Measurements from ENCODE around the gene KLHL36.
"Not testable (repeated sequence)": the region's sequence is repeated elsewhere in the genome, so short reads cannot be mapped to it uniquely, and the experiment has no call there.

Gene KLHL36

DNA sequence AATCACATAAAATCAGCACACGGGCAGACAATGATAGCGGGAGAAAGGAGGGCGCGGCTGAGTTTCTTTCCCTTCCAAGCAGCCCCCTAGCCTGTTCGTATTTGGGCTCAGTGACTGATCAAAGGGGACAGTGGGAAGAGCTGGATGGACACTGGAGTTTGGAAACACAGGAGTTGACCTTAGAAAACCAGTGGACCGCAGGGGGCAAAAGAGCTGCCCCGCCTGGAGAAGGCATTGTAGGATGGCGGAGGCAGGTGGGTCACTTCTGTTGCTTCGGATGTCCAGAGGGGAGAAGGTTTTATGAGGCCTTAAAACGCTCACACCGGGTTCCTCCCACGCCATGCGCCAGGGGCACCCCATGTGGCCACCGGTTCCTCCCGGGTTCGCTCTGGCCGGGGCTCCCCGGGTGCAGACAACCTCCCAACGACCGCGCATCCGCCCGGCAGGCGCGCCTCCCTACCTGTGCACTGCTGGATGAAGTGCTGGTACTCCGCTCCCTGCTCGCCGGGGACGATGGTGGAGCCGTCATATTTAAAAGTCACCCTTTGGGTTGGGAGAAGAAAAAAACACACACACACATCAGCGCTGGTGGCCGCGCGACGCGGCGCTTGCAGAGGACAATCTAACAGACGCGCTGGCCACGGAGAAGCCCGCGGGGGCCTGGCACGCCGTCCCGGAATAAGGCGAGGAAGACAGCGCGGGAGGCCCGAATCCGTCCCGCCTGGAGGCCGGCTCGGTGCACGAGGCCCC, 31.1 kb upstream of the KLHL36 start:
- peak in 2 of 4 experiments; percentile 29 to 41 for DNase-seq

DNA sequence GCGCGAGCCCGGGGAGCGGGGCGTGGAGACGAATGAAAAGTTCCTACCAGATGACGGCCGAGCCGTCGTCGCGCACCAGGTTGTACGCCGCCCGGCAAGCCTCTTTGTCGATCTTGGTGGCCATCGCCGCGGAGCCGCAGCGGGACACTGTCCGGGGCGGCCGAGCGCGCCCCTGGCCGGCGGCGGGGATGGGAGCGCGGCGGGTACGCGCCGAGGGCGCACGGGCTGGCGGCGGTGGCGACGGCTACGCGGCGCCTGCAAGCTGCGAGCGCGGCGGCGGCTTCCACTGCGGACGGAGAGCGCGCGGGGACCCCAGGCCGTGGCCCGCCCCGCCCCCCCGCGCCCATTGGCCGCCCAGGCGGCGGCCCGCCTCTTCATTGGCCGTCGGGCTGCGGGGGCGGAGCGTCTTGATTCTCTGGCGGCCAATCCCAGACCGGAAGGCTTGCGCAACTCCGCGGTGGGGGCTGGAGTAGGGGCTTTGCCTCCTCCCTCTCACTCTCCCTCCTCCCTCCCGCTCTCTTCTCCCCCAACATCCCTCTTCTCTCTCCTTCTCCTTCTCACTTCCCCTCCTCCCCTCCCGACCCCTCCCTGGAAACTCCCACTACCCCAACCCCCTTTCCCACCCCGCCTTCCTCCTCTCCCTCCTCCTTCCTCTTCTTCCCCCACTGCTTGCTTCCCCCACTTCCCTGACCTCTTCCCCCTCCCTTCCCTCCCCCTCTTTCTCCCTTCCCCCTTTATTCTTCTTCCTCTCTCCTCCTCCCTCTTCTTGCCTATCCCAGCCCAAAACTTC, 30.3 kb upstream of the KLHL36 start, which contains the start of gene COTL1:
Gene COTL1 (minus strand): TSS at position 288 of the 790 bp plus-strand sequence. CDS start 164 bp downstream, at position 124.
- peak; percentile 82 to 91 (median 86) for DNase-seq

DNA sequence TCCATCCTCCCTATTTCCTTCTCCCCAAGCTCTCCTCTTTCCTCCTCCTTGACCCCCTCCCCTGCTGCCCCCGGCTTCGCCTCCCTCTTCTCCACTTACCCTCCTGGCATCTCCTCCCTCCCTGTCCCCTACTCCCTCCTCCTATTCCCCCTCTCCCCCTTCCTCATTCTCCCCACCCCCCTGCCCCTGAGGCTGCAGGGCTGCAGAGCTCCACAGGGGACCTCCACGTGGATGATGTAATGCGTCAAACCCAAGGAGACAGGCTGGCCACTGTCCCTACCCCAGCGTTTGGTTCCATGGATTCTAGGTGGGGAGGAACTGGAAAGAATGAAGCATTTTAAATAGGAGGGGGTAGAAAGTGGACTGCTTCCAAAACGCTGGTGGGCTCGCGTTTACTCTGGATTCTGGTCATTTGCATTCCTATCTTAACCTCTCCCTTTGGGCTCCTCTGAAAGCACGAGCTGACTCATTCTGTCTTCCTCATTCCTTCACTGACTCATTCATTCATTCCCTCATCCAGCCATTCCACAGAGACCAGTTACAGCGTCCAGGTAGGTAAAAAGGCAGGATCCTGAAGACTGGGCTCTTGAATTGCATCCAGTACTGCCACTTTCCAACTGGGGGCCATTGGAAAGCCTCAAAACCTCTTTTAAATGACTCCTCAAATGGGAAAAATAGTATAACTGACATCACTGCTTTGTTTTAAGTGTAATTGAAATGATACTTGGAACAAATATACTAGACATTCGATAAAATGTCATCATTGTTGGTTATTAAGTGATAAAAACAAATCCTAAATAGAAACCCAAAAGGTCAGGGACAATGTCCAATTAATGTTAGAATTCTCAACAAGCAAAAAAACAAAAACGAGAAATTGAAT, 29.5 kb upstream of the KLHL36 start:
- DNase-seq, result no peak

DNA sequence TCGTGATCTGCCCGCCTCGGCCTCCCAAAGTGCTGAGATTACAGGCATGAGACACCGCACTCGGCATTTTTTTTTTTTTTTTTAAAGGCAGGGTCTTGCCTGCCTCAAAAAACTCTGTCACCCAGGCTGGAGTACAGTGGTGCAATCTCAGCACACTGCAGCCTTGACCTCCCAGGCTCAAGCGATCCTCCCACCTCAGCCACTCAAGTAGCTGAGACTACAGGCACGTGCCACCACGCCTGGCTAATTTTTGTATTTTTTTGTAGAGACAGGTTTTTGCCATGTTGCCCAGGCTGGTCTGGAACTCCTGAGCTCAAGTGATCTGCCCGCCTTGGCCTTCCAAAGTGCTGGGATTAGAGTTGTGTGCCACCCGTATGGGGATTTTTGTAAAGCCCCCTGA, 27.4 kb upstream of the KLHL36 start:
- not testable (repeated sequence) for DNase-seq

DNA sequence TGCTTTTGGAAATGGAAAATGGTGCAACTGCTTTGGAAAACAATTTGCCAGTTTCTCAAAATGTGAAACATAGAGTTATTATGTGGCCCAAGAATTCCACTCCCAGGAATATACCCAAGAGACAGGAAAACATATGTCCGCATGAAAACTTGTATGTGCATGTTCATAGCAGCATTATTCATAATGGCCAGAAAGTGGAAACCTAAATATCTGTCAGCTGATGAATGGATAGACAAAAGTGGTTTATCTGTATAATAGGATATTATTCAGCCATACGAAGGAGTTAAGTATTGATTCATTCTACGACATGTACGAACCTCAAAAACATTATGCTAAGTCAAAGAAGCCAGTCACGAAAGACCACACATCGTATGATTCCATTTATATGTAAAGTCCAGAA, 22.8 kb upstream of the KLHL36 start:
- DNase-seq, result no peak

DNA sequence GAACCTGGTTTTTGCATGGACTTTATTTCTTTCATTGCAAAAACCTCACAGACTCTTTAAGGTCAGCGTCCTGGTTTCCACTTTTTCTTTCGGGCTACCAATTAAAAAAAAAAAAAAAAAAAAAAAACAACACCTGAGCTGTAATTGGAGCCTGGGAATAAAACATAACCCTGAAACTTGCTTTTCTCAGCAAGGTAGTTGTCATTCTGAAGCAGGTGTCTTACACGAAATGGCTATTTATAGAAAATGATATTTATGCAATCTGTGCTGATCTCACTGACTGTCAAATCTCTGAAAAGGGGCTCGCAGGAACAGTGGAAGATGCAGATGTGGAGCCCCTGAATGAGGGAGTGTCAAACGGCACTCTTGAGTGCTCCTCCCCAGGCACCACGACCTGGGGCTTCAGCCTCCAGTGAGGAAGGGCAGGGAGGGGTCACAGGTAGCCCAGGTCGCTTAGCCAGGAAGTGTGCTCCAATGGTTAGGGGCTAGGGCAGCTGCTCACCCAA, 20.0 kb upstream of the KLHL36 start:
- no peak for DNase-seq

DNA sequence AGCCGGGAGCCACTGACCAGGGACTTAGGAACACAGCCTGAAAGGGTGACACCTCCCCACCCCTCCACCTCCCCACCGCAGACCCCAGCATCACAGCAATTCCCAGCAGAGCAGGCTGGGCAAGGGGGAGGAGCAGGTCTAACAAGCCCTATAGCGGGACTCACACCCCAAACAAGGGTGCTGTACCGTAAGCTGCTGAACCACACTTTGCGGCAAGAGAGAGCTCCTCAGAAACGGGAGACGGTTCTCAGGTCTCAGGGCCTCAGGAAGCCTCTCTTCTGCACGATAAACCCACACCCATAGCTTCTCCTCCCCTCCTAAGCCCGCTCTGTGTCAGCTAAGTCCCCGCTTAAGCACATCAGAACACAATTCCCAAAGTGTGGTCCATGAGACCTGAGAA, 18.7 kb upstream of the KLHL36 start:
- no peak for DNase-seq

DNA sequence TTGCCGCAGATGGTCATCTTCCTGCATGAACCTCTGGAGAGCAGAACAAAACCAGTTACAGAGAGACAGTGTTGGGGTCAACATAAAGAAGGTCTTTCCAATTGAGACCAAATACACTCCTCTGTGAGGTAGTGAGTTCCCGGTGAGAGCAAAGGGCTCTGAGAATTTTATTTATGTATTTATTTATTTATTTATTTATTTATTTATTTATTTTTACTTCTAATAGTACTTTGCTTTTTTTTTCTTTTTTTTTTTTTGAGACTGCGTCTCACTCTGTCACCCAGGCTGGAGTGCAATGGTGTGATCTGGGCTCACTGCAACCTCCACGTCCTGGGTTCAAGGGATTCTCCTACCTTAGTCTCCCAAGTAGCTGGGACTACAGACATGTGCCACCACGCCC, 18.3 kb upstream of the KLHL36 start:
- DNase-seq, result no peak

DNA sequence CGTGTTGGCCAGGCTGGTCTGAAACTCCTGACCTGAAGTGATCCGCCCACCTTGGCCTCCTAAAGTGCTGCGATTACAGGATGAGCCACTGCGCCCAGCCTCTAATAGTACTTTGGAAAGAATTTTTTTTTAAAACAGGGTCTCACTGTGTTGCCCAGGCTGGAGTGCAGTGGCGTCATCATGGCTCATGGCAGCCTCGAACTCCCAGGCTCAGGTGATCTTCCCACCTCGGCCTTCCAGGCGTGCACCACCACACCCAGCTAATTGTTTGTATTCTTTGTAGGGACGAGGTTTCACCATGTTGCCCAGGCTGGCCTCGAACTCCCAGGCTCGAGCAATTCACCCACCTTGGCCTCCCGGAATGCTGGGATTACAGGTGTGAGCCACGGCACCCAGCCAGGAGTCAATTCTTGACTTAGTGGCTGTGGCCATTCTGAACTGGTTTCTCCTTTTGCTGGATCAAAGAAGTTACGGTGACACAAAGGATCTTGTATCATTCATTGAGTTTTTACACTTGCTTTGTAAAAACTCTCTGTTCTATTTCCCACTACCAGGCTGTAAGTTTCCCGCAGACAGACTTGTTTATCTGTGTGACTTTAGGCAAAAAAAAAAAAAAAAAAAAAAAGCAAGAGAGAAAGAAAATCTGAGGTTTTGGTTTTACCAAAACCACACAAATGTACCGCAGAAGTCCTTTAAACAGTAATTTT, 17.7 kb upstream of the KLHL36 start:
- no peak for DNase-seq

DNA sequence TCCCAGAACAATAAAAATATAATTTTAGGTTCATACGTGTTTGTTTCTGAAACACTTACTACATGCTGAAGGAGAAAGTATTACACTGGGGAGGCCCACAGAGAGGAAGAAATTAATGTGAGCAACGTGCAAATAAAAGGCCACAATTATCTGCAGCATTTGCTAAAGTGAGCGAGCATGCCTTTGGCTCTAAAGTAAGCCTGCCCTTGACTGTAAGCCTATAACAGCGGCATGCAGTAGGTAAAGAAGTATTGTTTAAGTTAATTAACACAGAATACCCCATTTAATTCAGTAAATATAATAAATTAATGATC, 17.2 kb upstream of the KLHL36 start:
- DNase-seq, result no peak

DNA sequence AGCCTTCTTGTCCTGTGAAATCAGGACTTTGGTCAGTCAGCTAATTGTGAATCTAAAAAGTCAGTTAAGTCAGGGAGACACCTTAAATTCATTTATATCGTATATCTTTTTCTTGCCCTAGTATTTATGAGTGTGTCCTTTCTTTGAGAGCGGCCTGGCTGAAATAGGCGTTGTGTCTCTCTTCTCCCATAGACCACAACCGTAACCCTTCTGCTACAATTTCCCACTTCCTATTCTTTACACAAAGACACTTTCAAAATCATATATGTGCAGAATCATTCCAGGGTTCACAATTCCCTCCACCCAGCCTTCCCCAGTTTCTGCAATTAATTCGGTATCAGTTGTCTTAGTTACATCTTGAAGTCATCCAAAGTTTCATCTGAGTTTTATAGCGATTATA, 16.4 kb upstream of the KLHL36 start:
- DNase-seq, result no peak

DNA sequence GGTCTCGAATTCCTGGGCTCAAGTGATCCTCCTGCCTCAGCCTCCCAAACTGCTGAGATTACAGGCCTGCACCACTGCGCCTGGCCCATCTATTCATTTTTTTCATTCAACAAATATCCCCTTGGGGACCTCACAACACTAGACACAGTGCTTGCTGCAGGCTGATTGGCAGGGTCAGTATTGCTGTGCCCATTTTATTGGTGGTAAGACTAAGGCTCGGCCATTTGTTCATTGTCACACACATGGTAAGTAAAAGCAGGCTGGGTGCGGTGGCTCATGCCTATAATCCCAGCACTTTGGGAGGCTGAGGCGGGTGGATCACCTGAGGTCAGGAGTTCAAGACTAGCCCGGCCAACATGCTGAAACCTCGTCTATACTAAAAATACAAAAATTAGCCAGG, 15.4 kb upstream of the KLHL36 start:
- not testable (repeated sequence) for DNase-seq

DNA sequence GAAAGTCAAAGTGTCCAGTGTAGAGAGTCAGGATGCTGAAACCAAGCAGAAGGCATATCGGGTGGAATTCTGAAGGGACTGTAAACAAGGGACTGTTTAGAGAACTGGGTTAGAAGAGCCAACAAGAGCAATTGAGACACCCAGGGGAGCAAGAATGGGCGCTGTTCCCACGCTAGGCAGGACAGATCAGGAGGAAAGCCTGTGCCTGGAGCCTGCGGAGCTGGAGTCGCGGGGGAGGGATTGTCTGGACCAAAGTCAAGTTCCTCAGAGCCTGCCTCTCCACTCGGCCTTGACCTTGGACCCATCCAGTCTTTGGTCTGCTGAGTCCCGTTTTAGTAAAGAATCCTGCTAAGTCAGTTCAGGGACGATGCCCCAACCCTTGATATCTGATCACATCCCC, 14.7 kb upstream of the KLHL36 start:
- DNase-seq, result no peak

DNA sequence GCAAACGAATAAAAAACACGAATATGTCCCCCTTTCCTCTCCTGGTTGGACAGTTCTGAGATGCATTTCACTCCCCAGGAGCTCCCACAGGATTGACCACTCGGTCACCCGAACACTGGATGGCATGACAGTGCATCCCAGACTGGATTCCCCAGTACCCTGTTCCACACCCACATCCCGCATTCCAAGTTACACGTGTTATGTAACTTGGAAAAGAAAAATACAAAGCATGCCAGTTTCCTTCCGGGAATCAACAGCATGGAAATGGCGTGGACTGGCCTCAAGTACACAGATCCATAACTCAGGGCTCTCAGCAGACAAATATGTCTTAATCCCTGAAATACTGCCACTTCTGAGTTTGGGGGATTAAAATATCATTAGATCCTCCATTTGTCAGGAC, 12.6 kb upstream of the KLHL36 start:
- DNase-seq, result no peak

DNA sequence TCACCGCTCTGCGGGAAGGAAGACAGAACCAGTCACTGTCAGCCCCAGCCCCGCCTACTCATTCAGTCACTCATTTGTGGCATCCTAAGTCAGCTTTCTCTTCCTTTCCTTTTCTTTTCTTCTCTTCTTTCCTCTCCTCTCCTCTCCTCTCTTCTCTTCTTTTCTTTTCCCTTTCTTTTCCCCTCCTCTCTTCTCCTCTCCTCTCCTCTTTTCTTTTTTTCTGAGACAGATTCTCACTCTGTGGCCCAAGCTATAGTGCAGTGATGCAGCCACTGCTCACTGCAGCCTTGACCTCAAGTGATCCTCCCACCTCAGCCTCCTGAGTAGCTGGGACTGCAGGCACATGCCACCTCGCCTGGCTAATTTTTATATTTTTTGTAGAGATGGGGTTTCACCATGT, 10.6 kb upstream of the KLHL36 start:
- DNase-seq, result no peak

DNA sequence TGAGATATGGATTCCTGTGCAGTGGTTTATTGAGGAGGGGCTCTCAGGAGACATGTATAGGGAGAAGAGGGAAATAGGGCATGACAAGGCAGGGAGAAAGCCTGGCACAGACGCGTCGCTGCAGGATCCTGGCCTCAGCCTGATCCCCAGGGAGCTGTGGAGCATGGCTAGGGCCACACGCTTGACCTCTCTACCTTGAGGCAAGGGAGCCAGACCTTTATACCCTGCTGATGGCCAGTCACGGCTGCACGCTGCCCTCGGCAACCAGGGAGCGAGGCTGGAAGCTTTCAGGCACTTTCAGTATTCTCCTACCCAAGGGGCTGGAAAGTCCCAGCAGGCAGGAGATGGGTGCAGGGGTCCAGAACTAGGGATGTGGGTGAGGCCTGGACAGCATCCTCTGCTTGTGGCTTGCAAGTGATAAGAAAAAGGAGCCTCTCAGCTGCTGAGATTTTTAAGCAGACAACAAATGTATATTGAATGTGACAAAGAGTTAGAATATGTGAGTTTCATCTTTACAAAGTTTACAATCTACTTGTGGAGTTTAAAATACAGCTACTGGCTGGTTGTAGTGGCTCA, 10.0 kb upstream of the KLHL36 start:
- no peak for DNase-seq

DNA sequence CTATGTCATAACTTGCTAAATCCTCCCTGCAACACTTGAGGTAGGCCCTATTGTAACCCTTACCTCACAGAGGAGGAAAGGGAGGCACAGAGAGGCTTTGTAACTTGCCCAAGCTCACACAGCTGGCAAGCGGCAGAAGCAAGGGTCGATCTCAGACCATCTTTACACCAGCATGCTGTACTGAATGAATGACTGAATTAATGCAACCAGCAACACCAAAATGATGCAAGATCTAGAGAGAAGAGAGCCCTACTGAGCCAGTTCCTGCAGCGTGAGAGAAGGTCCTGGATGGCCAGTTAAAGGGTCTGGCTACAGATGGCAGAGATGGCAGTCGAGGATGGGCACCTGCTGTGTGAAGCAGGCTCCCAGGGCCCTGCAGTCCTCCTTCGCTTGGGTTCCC, 8.2 kb upstream of the KLHL36 start:
- DNase-seq, result no peak

DNA sequence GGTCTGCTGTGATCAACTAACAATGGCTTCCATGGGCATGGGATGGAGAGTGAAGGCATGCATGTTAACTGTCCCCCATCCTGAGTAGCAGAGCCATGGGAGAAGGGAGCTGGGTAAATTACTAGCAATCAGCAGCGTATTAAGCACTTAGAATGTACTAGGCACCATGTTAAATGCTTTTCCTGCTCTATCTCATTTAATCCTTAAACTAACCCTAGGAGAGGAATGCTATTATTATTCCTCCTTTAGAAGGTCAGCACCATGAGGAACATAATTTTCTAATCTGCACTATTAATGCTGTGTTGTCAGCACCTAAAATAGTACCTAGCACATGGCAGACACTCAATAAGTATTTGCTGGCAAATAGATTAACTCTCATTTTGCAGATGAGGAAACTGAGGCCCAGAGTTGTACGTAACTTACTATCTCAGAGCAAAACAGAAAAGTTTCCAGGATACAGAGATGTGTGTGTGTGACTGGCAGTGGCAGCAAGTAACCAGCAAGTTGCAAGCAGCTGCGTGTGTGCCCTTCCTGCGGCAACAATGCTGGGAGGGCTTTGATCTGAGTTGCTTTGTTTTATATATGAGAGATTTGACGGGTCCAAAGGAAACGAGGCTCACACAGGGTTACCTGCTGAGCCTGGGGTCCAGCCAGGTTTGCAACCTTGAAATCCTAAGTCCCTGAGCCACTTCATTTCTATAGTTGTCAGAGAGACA, 6.5 kb upstream of the KLHL36 start:
- no peak for DNase-seq

DNA sequence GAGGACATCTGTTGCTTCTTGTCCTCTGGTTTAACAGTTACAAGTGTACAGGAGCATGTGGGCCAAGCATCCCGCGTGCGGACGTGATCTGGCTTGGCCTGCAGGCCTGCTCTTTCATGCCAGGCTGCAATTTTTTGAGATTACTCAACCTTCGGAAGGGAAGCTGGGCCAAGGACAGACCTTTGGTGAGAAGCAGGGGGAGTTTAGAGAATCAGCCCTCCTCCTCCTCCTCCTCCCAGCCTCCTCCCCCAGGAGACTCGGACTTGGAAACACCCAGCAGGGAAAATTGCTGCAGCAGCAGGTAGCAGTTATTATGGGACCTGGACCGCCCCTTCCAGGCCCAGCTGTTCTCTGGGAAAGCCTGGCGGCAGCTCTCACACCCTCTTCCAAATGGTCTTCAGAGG, 5.1 kb upstream of the KLHL36 start:
- DNase-seq, result no peak

DNA sequence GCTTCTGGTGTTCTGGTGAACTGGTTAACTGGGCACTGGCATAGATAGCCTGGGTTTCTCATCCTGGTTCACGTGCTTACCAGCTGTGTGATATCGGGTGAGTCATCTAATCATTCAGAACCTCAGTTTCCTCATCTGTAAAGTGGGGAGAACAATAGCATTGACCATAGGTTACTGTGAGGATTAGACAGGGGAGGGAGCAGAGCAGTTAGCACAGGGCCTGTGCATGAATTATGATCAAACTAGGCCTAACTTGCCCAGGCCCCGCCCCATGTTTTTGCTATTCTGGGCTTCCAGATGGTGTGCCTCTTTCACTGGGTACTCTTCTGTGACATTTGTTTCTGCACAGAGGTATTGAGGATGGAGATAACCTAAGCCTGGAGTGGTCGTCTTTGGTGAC, 4.6 kb upstream of the KLHL36 start:
- no peak for DNase-seq
